SK-N-MC (cell line): ENCODE results near the gene TGFBR3L.

Source experiments
- DNase-seq: peaks from one replicate; pipeline ENCODE4 v3.0.0-alpha.2; 2011; ENCODE audit warnings: low read depth, low spot score
- H3K27ac ChIP-seq: fragments of 200-600 bp; sonication (generic); 2 replicates; pipeline ENCODE4 v1.5.1; 2016; ENCODE audit warnings: mixed run types
- H3K36me3 ChIP-seq: fragments of 200-600 bp; sonication (generic); 2 replicates; pipeline ENCODE4 v1.6.1; 2017; ENCODE audit warnings: antibody characterized with exemption, low read length, mixed read lengths; ENCODE audit not compliant: insufficient read depth
- H3K4me3 ChIP-seq: fragments of 200-600 bp; sonication (generic); 2 replicates; pipeline ENCODE4 v1.5.1; 2016
- H3K9ac ChIP-seq: fragments of 200-600 bp; sonication (generic); 2 replicates; pipeline ENCODE4 v1.8.0; 2017; ENCODE audit warnings: mixed run types, mixed read lengths; ENCODE audit not compliant: insufficient read length
- H3K9me3 ChIP-seq: fragments of 200-600 bp; sonication (generic); 2 replicates; pipeline ENCODE4 v1.6.1; 2017; ENCODE audit warnings: low read depth, mild to moderate bottlenecking, antibody characterized with exemption, low read length, moderate library complexity, mixed read lengths
- EZH2 ChIP-seq: fragments of 200-600 bp; sonication (generic); IDR thresholded peaks from one replicate; pipeline ENCODE4 v1.6.1; 2017; ENCODE audit warnings: antibody characterized with exemption
- FOXP2 ChIP-seq: optimal IDR thresholded peaks from 2 replicates; pipeline ENCODE3; 2011; ENCODE audit warnings: mild to moderate bottlenecking, moderate library complexity; ENCODE audit not compliant: insufficient read depth; ENCODE audit errors: extremely low read length, control extremely low read depth
- POLR2AphosphoS5 ChIP-seq: IDR thresholded peaks from 2 replicates; pipeline ENCODE4 v1.6.1; 2012; ENCODE audit warnings: mild to moderate bottlenecking, low read depth, low read length, borderline replicate concordance

The TGFBR3L gene

GRCh38 chr19:7907544-7907943, 7.1 kb upstream of the TGFBR3L start:
- H3K36me3 ChIP-seq, result peaks cover 31% of the 10 kb centered on the region; the same call in 1 of the 2 replicates
- TF ChIP-seq FOXP2 (no peak), POLR2AphosphoS5 (no peak), EZH2 (no peak)
- no peak overlapping the region for H3K27ac ChIP-seq
- H3K9me3 ChIP-seq, result no peaks in the 10 kb centered on the region
- no peak for DNase-seq
- no peak overlapping the region for H3K9ac ChIP-seq
- H3K4me3 ChIP-seq, result no peak overlapping the region

DNA sequence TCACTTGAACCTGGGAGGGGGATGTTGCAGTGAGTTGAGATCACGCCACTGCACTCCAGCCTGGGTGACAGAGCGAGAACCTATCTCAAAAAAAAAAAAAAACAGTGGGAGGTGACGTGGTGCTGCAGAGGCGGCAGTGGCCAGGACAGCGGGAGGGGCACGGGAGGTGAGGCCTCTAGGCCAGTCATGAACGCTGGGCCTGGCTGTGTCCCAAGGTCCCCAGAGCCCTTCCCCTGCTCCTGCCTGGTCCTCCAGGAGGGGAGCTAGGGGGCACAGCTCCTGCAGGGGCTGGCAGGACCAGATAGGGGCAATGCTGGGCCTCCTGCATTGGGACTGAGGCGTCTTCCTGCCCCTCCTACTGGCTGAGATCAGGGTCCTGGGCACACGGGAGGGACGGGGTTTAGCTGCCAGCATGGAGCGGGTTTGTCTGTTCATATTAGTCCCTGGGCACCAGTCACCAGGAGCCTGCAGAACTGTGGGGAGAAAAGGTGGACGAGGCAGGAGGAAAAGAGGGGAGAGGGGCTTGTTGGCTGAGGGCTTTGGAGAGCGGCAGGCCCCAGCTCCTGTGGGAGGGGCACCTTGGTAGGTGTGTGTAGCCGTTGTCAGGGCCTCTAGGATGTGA, 6.4 kb upstream of the TGFBR3L start:
- DNase-seq, result no peak
- no peak overlapping the region for H3K4me3 ChIP-seq
- H3K9me3 ChIP-seq, result no peaks in the 10 kb centered on the region
- no peak for TF ChIP-seq POLR2AphosphoS5
- no peak for TF ChIP-seq FOXP2
- no peak for TF ChIP-seq EZH2
- H3K27ac ChIP-seq, result no peak overlapping the region
- H3K9ac ChIP-seq, result no peak overlapping the region
- H3K36me3 ChIP-seq, result peaks cover 31% of the 10 kb centered on the region; the same call in 1 of the 2 replicates

DNA sequence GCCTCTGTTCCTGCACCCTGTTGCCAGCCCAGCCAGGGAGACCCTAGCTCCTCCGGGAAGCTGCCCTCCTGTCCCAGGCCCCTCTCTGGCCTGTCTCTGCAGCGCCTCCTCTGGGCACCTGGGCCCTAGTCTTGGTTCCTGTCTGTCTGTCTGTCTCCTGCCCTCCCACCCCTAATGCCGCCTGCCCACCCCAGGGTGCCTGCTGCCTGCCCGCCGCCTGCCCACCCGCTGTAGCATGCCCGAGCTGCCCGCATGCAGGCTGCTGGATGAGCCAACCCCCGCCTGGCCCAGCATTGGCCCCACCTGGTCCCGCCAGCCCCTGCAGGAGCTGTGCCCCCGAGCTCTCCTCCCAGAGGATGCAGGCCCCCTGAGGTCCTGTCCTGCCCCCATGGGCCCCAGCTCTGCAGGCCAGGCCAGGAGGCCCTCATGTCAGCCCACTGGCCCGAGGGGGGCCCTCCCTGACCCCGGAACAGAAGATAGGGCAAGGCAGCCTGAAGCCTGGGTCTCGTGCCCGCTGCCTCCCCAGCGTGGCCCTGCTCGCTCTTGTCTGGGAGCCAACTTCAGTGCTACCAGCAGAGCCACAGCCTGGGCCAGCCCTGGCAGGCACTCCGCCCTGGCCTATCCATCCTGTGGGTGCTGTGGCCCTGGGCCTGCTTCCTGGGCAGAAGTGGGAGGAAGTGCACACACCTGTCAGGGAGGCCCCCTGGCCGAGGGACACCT, 5.7 kb upstream of the TGFBR3L start:
- Histone ChIP-seq H3K4me3 (no peak overlapping the region), H3K27ac (no peak overlapping the region), H3K36me3 (peaks cover 31% of the 10 kb centered on the region; the same call in 1 of the 2 replicates), H3K9me3 (no peaks in the 10 kb centered on the region), H3K9ac (no peak overlapping the region)
- no peak for DNase-seq
- TF ChIP-seq POLR2AphosphoS5, result no peak
- TF ChIP-seq FOXP2, result no peak
- no peak for TF ChIP-seq EZH2

GRCh38 chr19:7909471-7910067, 5.1 kb upstream of the TGFBR3L start:
- no peak for DNase-seq
- Histone ChIP-seq H3K9me3 (no peaks in the 10 kb centered on the region), H3K27ac (no peak overlapping the region), H3K9ac (no peak overlapping the region), H3K36me3 (peaks cover 31% of the 10 kb centered on the region; the same call in 1 of the 2 replicates), H3K4me3 (no peak overlapping the region)
- TF ChIP-seq EZH2 (no peak), FOXP2 (no peak), POLR2AphosphoS5 (no peak)

- H3K4me3 ChIP-seq, result no peak overlapping the region
- H3K9me3 ChIP-seq, result no peaks in the 10 kb centered on the region
- no peak overlapping the region for H3K9ac ChIP-seq
- TF ChIP-seq POLR2AphosphoS5 (no peak), FOXP2 (no peak), EZH2 (no peak)
- DNase-seq, result no peak
- H3K27ac ChIP-seq, result no peak overlapping the region
- peaks cover 31% of the 10 kb centered on the region; the same call in 1 of the 2 replicates for H3K36me3 ChIP-seq
These were observed 4.1 kb upstream of the TGFBR3L start for GRCh38 chr19:7910321-7911161.

GRCh38 chr19:7911508-7912143, 3.0 kb upstream of the TGFBR3L start:
- Histone ChIP-seq H3K9me3 (no peaks in the 10 kb centered on the region), H3K9ac (no peak overlapping the region), H3K27ac (no peak overlapping the region), H3K4me3 (no peak overlapping the region), H3K36me3 (peaks cover 22% of the 10 kb centered on the region; the same call in 1 of the 2 replicates)
- no peak for DNase-seq
- no peak for TF ChIP-seq EZH2
- TF ChIP-seq POLR2AphosphoS5, result no peak
- no peak for TF ChIP-seq FOXP2

GRCh38 chr19:7912144-7912696, 2.4 kb upstream of the TGFBR3L start:
- peaks cover 22% of the 10 kb centered on the region; the same call in 1 of the 2 replicates for H3K36me3 ChIP-seq
- H3K9me3 ChIP-seq, result no peaks in the 10 kb centered on the region
- H3K4me3 ChIP-seq, result no peak overlapping the region
- no peak overlapping the region for H3K9ac ChIP-seq
- H3K27ac ChIP-seq, result no peak overlapping the region
- no peak for DNase-seq
- TF ChIP-seq EZH2, result no peak
- TF ChIP-seq POLR2AphosphoS5, result no peak
- no peak for TF ChIP-seq FOXP2

- no peaks in the 10 kb centered on the region for H3K9me3 ChIP-seq
- TF ChIP-seq EZH2, result no peak
- no peak for TF ChIP-seq FOXP2
- TF ChIP-seq POLR2AphosphoS5, result no peak
- no peak overlapping the region for H3K9ac ChIP-seq
These were observed 1.7 kb upstream of the TGFBR3L start for GRCh38 chr19:7912697-7913564.

More at GRCh38 chr19:7912697-7913564, 1.7 kb upstream of the TGFBR3L start:
- Histone ChIP-seq H3K36me3 (peaks cover 22% of the 10 kb centered on the region; the same call in 1 of the 2 replicates), H3K4me3 (no peak overlapping the region), H3K27ac (no peak overlapping the region)
- no peak for DNase-seq
